ENCODE data around the gene CDH19.

Gene CDH19

GRCh38 chr18:66510357-66511045 lies 93.4 kb downstream of the CDH19 start:
- ChIA-PET POLR2A (no interaction called here), CTCF (interaction anchor here (0.6 kb wide), 1 partner anchor 223 kb away, joined by 3 read pairs; no protein-coding TSS in a partner anchor)
- no peak overlapping the region for H3K27ac ChIP-seq (ENCODE audit: extremely low read depth, low read depth, low read length)
- no peaks in the 10 kb centered on the region for H3K4me1 ChIP-seq (ENCODE audit: control insufficient read depth, insufficient read depth, low read length)
- no peaks in the 10 kb centered on the region for H3K36me3 ChIP-seq (ENCODE audit: control insufficient read depth in 2 of 2, insufficient read depth in 1 of 2, low read length in 2 of 2)
- no peak overlapping the region for H3K4me3 ChIP-seq (ENCODE audit: low read depth, low read length)
- no peaks in the 10 kb centered on the region for H3K9me3 ChIP-seq (ENCODE audit: control insufficient read depth, insufficient read depth, low read depth, low read length)
- TF ChIP-seq HIC1 (tag by site-specific recombination; IDR thresholded peaks at IDR 0.05) (no peak), ZNF239 (tag by site-specific recombination; IDR thresholded peaks at IDR 0.05) (no peak), ZBTB44 (tag by site-specific recombination; IDR thresholded peaks at IDR 0.05) (no peak), ZNF624 (tag by site-specific recombination; IDR thresholded peaks at IDR 0.05) (no peak), ZNF26 (tag by site-specific recombination; IDR thresholded peaks at IDR 0.05) (no peak), ZNF704 (tag by site-specific recombination; IDR thresholded peaks at IDR 0.05) (no peak), ZNF76 (tag by site-specific recombination; IDR thresholded peaks at IDR 0.05; ENCODE audit: borderline replicate concordance, low read depth) (no peak), ZFP41 (tag by site-specific recombination; IDR thresholded peaks at IDR 0.05; ENCODE audit: borderline replicate concordance) (no peak), ZNF791 (tag by site-specific recombination; IDR thresholded peaks at IDR 0.05) (no peak), ZNF449 (tag by site-specific recombination; IDR thresholded peaks at IDR 0.05) (no peak), ZNF404 (tag by site-specific recombination; IDR thresholded peaks at IDR 0.05) (no peak), ZNF677 (tag by site-specific recombination; IDR thresholded peaks at IDR 0.05) (no peak)

- Histone ChIP-seq H3K4me1 (ENCODE audit: control insufficient read depth, insufficient read depth, low read length) (no peaks in the 10 kb centered on the region), H3K36me3 (ENCODE audit: control insufficient read depth in 2 of 2, insufficient read depth in 1 of 2, low read length in 2 of 2) (no peaks in the 10 kb centered on the region), H3K9me3 (ENCODE audit: control insufficient read depth, insufficient read depth, low read depth, low read length) (no peaks in the 10 kb centered on the region), H3K4me3 (ENCODE audit: low read depth, low read length) (no peak overlapping the region), H3K27ac (ENCODE audit: extremely low read depth, low read depth, low read length) (no peak overlapping the region)
- TF ChIP-seq PRDM2 (tag by site-specific recombination; IDR thresholded peaks at IDR 0.05; ENCODE audit: borderline replicate concordance) (no peak), ZBTB48 (tag by site-specific recombination; IDR thresholded peaks at IDR 0.05) (no peak), ZNF596 (tag by site-specific recombination; IDR thresholded peaks at IDR 0.05) (no peak)
- ChIA-PET POLR2A (no interaction called here), CTCF (interaction anchor here (0.6 to 0.8 kb wide), 2 partner anchors 13 to 1571 kb away, joined by 3 read pairs; no protein-coding TSS in a partner anchor)
Observed at GRCh38 chr18:66508937-66509336, 95.0 kb downstream of the CDH19 start.

Data from HEK293 (cell line).